ENCODE results near the gene CTBP2. TPM values are rescaled to one million over a fixed set of nuclear protein-coding genes. Genes with fewer than 3 reads are reported as not detected.

Gene CTBP2
- total RNA-seq, 1 donor: 120 TPM

- no peak for DNase-seq (ENCODE audit: low read depth in 2 of 3, low spot score in 2 of 3)
These were observed 47.5 kb downstream of the CTBP2 start for GRCh38 chr10:125112697-125113494.

GRCh38 chr10:125111118-125111727 lies 49.1 kb downstream of the CTBP2 start:
- DNase-seq (ENCODE audit: low read depth in 2 of 3, low spot score in 2 of 3): no peak

GRCh38 chr10:125107965-125108580 lies 52.3 kb downstream of the CTBP2 start:
- no peak for DNase-seq (ENCODE audit: low read depth in 2 of 3, low spot score in 2 of 3)

- DNase-seq (ENCODE audit: low read depth in 2 of 3, low spot score in 2 of 3): no peak
These were observed 53.0 kb downstream of the CTBP2 start for GRCh38 chr10:125107166-125107949.

- DNase-seq (ENCODE audit: low read depth in 2 of 3, low spot score in 2 of 3): no peak
These were observed 53.8 kb downstream of the CTBP2 start for GRCh38 chr10:125106586-125106985.

- no peak for DNase-seq (ENCODE audit: low read depth in 2 of 3, low spot score in 2 of 3)
These were observed 54.6 kb downstream of the CTBP2 start for GRCh38 chr10:125105706-125106255.

- no peak for DNase-seq (ENCODE audit: low read depth in 2 of 3, low spot score in 2 of 3)
These were observed 55.2 kb downstream of the CTBP2 start for GRCh38 chr10:125105155-125105554.

GRCh38 chr10:125104559-125104958 lies 55.8 kb downstream of the CTBP2 start:
- DNase-seq (ENCODE audit: low read depth in 2 of 3, low spot score in 2 of 3): no peak

- DNase-seq (ENCODE audit: low read depth in 2 of 3, low spot score in 2 of 3): no peak
These were observed 56.4 kb downstream of the CTBP2 start for GRCh38 chr10:125103924-125104323.

- no peak for DNase-seq (ENCODE audit: low read depth in 2 of 3, low spot score in 2 of 3)
These were observed 56.9 kb downstream of the CTBP2 start for GRCh38 chr10:125103466-125103865.

- DNase-seq (ENCODE audit: low read depth in 2 of 3, low spot score in 2 of 3): no peak
These were observed 57.5 kb downstream of the CTBP2 start for GRCh38 chr10:125102821-125103220.

- no peak for DNase-seq (ENCODE audit: low read depth in 2 of 3, low spot score in 2 of 3)
These were observed 58.1 kb downstream of the CTBP2 start for GRCh38 chr10:125102246-125102645.

- DNase-seq (ENCODE audit: low read depth in 2 of 3, low spot score in 2 of 3): no peak
These were observed 58.8 kb downstream of the CTBP2 start for GRCh38 chr10:125101581-125101980.

GRCh38 chr10:125101049-125101448 lies 59.3 kb downstream of the CTBP2 start:
- DNase-seq (ENCODE audit: low read depth in 2 of 3, low spot score in 2 of 3): no peak

GRCh38 chr10:125097409-125098070 lies 62.8 kb downstream of the CTBP2 start:
- no peak for DNase-seq (ENCODE audit: low read depth in 2 of 3, low spot score in 2 of 3)

GRCh38 chr10:125096975-125097374 lies 63.4 kb downstream of the CTBP2 start:
- no peak for DNase-seq (ENCODE audit: low read depth in 2 of 3, low spot score in 2 of 3)

- no peak for DNase-seq (ENCODE audit: low read depth in 2 of 3, low spot score in 2 of 3)
These were observed 64.0 kb downstream of the CTBP2 start for GRCh38 chr10:125096371-125096770.

GRCh38 chr10:125095776-125096175 lies 64.6 kb downstream of the CTBP2 start:
- DNase-seq (ENCODE audit: low read depth in 2 of 3, low spot score in 2 of 3): no peak

- no peak for DNase-seq (ENCODE audit: low read depth in 2 of 3, low spot score in 2 of 3)
These were observed 65.1 kb downstream of the CTBP2 start for GRCh38 chr10:125095228-125095627.

- DNase-seq (ENCODE audit: low read depth in 2 of 3, low spot score in 2 of 3): peak in 2 of 3 donors; percentile 12 to 29
These were observed 65.6 kb downstream of the CTBP2 start for GRCh38 chr10:125094806-125095205.
